ENCODE data around the gene COTL1. TPM values are rescaled to one million over a fixed set of nuclear protein-coding genes. Genes with fewer than 3 reads are reported as not detected.

COTL1 gene
- total and polyA plus RNA-seq, 9 of the 15 experiments (the other 6 are each of a cell fraction or from before 2014, with no cell fraction given): 27.7 to 185 (median 72.5) TPM

DNA sequence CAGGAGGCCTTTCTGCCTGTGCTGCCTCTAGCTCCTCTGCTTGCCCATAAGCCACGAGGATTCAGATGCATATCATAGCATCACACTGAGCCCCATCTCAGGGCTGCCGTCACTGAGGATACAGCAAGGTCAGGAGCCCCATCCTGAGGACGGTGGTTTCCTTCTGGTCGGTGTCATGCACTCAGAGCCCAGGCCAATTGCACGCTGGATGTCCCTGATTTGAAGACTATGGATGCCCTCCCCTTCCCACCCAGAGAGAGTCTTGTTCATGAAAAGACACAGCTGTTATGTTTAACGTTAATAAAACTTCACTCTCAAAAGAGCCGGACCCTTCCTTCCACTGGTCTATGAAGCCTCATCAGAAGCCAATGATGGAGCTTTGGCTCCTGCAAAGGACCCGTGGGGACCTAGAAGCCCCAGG is 19.9 kb downstream of the COTL1 start:
- no peak overlapping the region for H3K4me3 ChIP-seq
- H3K4me2 ChIP-seq (ENCODE audit: insufficient read depth, low read length): no peak overlapping the region
- no peaks in the 10 kb centered on the region for H3K9me3 ChIP-seq (replicated peaks; ENCODE audit: control insufficient read depth, insufficient read depth, low read depth, low read length)
- BruUV-seq (replicated peaks): no TSS peak
- TF ChIP-seq SRF (CRISPR knock-in tag; IDR thresholded peaks at IDR 0.05) (no peak), ZNF408 (CRISPR knock-in tag; IDR thresholded peaks at IDR 0.05; ENCODE audit: low read depth) (no peak), CTBP1 (IDR thresholded peaks at IDR 0.05; ENCODE audit: borderline replicate concordance) (peak; percentile 62; the same call in 1 of the 2 replicates), ESRRA (IDR thresholded peaks at IDR 0.05; ENCODE audit: borderline replicate concordance, low read depth) (0 out of 2 replicates have a peak, but pooled peaks have one; percentile 33)
- TF ChIP-seq, protein P1, sequence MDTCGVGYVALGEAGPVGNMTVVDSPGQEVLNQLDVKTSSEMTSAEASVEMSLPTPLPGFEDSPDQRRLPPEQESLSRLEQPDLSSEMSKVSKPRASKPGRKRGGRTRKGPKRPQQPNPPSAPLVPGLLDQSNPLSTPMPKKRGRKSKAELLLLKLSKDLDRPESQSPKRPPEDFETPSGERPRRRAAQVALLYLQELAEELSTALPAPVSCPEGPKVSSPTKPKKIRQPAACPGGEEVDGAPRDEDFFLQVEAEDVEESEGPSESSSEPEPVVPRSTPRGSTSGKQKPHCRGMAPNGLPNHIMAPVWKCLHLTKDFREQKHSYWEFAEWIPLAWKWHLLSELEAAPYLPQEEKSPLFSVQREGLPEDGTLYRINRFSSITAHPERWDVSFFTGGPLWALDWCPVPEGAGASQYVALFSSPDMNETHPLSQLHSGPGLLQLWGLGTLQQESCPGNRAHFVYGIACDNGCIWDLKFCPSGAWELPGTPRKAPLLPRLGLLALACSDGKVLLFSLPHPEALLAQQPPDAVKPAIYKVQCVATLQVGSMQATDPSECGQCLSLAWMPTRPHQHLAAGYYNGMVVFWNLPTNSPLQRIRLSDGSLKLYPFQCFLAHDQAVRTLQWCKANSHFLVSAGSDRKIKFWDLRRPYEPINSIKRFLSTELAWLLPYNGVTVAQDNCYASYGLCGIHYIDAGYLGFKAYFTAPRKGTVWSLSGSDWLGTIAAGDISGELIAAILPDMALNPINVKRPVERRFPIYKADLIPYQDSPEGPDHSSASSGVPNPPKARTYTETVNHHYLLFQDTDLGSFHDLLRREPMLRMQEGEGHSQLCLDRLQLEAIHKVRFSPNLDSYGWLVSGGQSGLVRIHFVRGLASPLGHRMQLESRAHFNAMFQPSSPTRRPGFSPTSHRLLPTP (IDR thresholded peaks at IDR 0.05; ENCODE audit: borderline replicate concordance, extremely low read depth, insufficient read length): no peak
- ChIA-PET CTCF (ENCODE audit: low intra/inter-chr PET ratio) (no interaction called here), POLR2A (interaction anchor here (0.6 to 1.3 kb wide), 6 partner anchors 15 to 480 kb away, joined by 3 to 5 read pairs (median 3); no protein-coding TSS in a partner anchor)
- ATAC-seq (no peak), DNase-seq (ENCODE audit: extremely low read depth in 1 of 4, low spot score in 3 of 4) (no peak), FAIRE-seq (peak; percentile 23)
- no peak overlapping the region for H3K9ac ChIP-seq (ENCODE audit: insufficient read depth in 1 of 2, low read depth in 2 of 2, low read length in 2 of 2)
- peaks cover 3% of the 10 kb centered on the region; the same call in 1 of the 2 replicates for H4K20me1 ChIP-seq (replicated peaks; ENCODE audit: control insufficient read depth, insufficient read depth, low read length)
- intact Hi-C loops (cut with micrococcal nuclease): no loop called here
- H3K27ac ChIP-seq (ENCODE audit: extremely low read depth, low read depth, low read length): no peak overlapping the region
- peaks cover 55 to 57% of the 10 kb centered on the region in 2 experiments for H3K4me1 ChIP-seq (replicated peaks in 1 of 2; ENCODE audit: control insufficient read depth in 2 of 2, insufficient read depth in 2 of 2, low read length in 2 of 2)
- 48% methylated on average over 8 of the region's 8 CpGs for WGBS (ENCODE audit: insufficient coverage, low coverage, missing lambda C conversion rate)
- H3K27me3 ChIP-seq (ENCODE audit: control insufficient read depth in 2 of 2, insufficient read depth in 2 of 2, low read length in 2 of 2): no peaks in the 10 kb centered on the region
- no peak overlapping the region for H2AFZ ChIP-seq (ENCODE audit: low read depth, low read length)
- no peaks in the 10 kb centered on the region for H3K9me1 ChIP-seq (ENCODE audit: control insufficient read depth, insufficient read depth, low read length)
- H3K79me2 ChIP-seq (ENCODE audit: control insufficient read depth, insufficient read depth, low read length): peaks cover 64% of the 10 kb centered on the region
- in situ Hi-C loops (cut with MboI): no loop called here
- H3K36me3 ChIP-seq (ENCODE audit: control insufficient read depth, insufficient read depth, low read length): peaks cover 9% of the 10 kb centered on the region; the same call in 1 of the 3 replicates

Data from K562 (cell line).